GDM1 (cell line): ENCODE results near the gene NUPR2.
A peak's percentile ranks its signal among the peaks of the same experiment; 100 is the strongest.
"Not testable (repeated sequence)": the region's sequence is repeated elsewhere in the genome, so short reads cannot be mapped to it uniquely, and the experiment has no call there.

Source experiments
- DNase-seq: peaks from one replicate; lab custom pipeline; 2025; lab: John Stamatoyannopoulos, UW

NUPR2 gene, protein sequence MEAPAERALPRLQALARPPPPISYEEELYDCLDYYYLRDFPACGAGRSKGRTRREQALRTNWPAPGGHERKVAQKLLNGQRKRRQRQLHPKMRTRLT

DNA sequence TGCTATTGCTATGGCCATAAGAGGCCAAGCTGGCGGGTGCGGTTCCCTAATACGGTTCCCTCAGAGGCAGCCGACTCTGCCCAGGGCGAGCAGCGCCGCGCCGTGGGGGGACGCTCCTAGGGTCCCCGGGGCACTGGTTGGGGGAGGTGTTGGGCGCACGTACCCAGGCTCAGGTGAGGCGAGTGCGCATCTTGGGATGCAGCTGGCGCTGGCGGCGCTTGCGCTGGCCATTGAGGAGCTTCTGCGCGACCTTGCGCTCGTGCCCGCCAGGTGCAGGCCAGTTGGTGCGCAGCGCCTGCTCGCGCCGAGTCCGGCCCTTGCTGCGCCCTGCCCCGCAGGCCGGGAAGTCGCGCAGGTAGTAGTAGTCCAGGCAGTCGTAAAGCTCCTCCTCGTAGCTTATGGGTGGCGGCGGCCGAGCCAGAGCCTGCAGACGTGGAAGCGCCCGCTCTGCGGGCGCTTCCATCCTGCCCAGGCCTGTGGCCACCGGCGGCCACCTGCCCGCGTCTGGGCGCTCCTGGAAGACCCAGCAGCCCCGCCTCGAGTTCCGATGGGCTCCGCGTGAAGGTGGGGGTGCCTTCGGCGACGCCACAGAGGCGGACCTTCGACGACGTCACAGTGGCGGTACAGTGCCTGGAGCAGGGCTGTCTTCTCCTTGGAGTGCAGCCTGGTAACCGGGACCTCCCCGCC lies at the start of gene NUPR2:
Gene NUPR2 (minus strand): TSS at position 566 of the 687 bp plus-strand sequence. CDS start 103 bp downstream, at position 463.
- DNase-seq, result no peak

DNA sequence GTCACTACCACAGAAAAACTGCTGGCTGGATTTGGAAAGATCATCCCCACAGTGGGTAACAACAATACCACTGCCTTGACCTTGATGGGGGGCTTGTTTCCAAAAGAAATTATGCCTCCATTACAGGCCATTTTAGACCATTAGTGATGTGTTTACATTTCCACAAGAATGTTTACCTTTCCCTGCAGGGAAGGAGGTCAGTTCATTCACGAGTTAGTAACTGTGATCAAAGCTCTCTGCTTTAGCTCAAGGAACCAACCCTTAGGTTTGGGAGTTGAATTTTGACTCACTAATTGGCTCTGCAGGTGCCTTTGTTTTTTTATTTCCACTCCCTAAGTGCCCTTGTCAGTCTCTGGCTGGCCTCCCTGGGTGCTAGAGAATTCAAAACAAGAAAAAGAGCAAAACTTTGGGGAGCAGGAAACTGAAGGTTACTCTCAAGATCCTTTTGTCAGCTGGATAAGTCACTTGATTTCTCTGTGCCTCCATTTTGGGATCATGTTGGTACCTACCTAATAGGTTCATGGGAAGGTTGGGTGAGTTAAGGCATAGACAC lies 41.1 kb upstream of the NUPR2 start:
- DNase-seq, result no peak

DNA sequence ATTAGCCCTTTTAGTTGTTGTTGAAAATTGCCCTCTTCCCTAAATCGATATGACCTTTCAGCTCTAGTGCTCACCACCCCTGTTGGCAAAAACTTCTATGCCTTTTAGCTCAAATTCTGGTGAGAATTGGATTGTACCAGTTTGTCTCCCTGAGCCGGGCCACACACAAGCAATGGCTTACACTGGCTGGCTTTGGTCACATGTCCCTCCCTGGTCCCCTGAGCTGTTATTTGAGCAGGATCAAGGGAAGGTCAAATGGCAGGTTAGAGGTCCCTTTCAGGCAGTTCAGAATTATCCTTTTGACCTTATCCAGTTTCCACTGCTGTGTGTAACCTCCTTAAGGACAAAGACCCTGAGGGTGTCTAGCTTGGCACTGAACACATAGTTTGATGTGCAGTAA lies 14.8 kb upstream of the NUPR2 start:
- not testable (repeated sequence) for DNase-seq

DNA sequence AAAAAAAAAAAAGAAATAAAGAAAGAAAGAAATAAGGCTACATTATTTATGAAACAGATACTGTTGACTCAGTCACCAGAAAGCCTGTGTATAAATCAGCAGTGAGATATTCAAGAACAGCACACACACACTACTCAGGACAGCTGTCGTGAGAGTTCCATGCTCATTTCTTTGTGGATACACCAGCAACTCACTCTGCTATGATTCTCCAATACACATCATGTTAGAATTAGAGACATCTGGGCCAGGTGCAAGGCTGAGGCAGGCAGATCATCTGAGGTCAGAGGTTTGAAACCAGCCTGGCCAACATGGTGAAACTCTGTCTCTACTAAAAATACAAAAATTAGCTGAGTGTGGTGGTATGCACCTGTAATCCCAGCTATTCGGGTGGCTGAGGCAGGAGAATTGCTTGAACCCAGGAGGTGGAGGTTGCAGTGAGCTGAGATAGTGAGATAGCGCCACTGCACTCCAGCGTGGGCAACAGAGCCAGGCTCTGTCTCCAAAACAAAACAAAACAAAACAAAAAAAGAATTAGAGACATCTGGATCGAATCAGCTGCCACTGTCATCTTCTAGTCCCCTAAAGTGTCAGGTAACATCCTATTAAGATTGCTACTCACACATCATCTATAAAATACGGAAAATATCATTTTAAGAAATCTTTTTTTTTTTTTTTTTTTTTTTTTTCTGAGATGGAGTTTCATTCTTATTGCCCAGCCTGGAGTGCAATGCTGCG lies 11.2 kb upstream of the NUPR2 start:
- DNase-seq, result no peak

DNA sequence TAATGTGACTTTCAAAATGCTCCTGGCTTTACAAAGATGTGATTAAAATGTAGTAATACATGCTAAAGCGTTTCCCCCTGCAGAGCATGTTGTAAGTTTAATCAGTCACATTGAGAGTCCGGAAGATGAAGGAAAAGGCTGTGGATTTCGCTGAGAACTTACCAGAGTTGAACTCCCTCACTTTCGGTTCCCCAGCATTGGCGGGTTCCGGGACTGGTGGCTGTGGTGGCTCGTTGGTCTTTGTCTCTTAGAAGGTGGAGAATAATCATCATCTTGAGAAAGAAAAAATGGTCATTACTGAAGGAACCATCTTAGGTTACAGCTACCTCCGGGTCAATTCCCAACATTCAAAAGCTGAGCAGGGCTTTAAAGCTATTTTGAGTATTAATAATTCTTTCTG lies 9.6 kb upstream of the NUPR2 start:
- no peak for DNase-seq

DNA sequence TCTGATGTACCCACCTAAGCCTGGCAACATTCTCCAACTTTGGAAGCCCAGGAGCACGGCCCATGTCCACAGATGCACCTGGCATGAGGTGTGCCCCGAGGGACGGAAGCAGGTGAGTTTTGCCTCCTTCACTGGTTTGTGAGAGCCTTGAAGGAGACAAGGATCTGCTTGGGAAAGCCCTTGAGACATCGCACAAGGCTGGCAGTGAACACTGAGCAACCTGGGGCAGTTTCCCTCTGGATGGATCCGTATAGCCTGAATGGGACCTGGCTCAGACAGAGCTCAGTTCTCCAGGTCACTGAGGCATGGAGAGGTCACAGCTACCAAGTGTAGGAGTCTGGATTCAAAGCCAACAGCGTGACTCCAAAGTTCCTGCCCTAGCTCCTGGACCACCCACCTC lies 8.8 kb upstream of the NUPR2 start:
- DNase-seq, result no peak

DNA sequence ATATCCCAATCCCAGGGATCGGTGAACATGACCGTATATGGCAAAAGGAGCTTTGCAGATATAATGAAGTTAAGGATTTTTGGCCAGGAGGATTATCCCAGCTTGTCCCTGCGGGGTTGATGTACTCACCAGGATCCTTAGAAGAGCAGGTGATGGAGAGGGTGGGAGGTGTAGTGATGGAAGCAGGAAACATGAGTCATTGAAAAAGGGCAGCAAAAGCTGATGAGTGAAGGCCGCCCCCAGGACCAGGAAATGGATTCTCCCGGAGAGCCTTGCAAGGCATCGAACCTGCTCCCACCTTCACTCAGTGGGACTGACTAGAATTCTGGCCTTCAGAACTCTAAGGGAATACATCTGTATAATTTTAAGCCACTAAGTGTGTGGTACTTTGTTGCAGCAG lies 5.2 kb upstream of the NUPR2 start:
- DNase-seq, result no peak

DNA sequence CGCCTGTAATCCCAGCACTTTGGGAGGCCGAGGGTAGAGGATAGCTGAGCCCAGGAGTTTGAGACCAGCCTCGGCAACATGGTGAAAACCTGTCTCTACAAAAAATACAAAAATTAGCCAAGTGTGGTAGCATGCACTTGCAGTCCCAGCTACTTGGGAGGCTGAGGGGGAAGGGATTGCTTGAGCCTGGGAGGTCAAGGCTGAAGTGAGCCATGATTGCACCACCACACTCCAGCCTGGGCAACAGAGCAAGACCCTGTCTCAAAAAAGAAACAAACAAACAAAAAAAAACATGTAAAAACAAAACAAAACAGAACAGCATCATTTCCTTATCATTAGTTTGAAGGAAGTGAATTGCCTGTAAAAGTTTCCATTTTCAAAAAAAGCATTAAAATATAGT lies 4.0 kb downstream of the NUPR2 start:
- DNase-seq, result not testable (repeated sequence)

DNA sequence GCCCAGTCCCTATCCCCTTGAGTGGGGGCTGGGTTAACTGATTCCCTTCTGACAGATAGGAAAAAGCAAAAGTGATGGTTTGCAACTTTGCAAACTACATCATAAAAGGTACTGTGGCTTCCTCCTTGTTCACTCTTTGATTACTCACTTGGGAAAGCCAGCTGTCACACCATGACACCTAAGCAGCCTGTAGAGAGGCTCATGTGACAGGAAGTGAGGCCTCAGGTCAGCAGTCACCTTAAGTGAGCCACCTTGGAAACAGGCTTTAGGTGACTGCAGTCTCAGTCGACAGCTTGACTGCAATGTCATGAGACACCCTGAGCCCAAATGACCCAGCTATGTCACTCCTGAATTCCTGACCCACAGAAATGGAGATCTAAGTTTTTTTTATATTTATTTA lies 5.6 kb downstream of the NUPR2 start:
- no peak for DNase-seq

DNA sequence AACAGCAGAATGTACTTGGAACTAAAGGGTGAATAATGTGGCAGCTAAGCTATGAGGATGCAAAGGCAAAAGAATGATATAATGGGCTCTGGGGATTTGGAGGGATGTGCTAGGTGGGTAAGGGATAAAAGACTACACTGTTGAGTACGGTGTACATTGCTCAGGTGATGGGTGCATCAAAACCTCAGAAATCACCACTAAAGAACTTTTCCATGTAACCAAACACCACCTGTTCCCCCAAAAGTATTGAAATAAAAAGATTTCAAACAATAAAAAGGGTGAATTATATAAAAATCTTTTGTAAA lies 8.3 kb downstream of the NUPR2 start:
- no peak for DNase-seq

DNA sequence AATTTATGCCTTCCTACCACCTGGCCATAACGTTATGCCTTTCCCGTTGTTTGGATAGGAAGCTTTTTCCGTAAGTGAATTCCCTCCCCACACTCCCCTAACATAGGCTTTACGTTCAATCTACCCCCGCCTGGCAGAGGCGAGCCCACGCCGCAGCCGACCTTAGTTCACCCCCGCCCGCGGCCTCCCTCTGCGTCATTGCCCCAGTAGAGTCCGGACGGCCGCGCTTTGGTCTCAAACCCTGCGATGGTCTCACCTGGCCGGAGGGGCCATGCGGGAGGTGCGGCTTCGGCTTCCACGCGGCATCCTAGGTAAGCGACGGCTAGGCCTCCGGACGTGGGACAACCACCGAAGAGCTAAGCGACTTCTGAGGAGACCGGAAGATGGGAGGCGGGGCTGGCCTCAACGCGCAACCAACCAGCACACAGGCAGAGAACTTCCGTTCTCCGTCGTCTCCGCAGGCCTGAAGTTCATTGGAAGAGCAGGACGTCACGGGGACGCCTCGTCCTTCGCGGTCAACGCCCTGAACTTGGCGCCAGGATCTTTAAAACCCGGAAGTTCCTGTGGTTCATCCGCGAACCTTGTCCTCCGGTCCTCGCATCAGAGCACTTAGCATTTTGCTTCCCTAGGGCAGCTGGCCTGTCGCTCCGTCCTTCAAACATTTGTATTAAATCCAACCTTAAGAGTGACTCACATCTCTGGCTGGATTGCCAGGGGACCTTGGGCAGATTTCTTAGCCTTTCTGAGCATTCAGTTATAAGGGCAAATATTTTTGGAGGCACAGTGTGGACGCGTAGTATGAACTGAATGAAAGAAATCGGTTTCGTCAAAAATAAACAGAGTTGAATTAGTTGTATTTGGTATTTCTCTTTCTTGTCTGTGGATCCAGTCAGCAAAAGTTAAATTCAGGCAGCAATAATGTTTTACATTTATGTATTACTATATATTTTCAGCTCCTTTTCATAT lies 9.8 kb downstream of the NUPR2 start, which contains the start of gene CHCHD2:
Gene CHCHD2 (minus strand): TSS at position 369 of the 966 bp plus-strand sequence. CDS start 63 bp downstream, at position 306.
- DNase-seq, result peak; percentile 97

DNA sequence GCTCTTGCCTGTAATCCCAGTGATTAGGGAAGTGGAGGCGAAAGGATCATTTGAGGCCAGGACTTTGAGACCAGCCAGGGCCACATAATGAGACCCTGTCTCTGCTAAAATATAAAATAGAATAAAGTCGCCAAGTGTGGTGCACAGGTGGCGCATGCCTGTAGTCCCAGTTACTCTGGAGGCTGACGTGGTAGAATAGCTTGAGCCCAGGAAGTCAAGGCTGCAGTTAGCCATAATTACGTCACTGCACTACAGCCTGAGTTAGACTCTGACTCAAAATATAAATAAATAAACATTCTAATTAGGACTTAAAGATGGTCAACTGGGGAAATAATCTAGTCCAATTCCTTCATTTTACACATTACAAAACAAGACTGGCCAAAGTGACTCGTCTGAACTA lies 10.7 kb downstream of the NUPR2 start:
- DNase-seq, result peak; percentile 9

DNA sequence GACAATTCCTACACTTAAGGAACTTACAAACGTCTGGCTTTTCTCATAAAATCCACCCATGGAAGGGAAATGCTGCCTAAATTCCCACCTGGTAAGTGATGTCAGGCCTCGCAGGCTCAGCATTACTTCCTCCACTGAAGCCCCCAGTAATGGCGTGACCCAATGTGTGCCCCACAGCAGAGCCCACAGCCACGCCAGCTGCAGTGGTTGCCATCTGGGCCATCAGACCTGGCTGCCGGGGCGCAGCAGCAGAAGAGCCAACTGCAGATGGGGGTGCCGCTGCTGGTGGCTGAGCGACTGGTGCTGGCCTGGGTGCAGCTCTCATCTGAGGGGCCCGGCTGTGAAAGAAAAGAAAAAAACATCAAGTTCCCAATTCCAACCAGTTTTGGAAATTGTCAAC lies 12.1 kb downstream of the NUPR2 start:
- DNase-seq, result not testable (repeated sequence)

DNA sequence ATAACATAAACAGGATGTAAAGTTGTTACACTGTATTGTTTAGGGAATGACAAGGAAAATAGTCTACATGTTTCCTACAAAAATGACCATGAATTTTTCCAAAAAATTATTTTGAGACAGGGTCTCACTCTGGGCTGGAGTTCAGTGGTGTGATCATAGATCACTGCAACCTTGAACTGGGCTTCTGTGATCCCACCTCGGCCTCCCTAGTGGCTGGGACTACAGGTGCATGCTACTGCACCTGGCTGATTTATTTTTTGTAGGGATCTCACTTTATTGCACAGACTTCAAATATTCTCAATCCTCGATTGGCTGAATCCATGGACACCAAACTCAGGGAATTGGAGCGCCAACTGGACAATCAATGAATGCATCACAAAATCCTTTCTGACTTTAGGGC lies 16.6 kb downstream of the NUPR2 start:
- no peak for DNase-seq

DNA sequence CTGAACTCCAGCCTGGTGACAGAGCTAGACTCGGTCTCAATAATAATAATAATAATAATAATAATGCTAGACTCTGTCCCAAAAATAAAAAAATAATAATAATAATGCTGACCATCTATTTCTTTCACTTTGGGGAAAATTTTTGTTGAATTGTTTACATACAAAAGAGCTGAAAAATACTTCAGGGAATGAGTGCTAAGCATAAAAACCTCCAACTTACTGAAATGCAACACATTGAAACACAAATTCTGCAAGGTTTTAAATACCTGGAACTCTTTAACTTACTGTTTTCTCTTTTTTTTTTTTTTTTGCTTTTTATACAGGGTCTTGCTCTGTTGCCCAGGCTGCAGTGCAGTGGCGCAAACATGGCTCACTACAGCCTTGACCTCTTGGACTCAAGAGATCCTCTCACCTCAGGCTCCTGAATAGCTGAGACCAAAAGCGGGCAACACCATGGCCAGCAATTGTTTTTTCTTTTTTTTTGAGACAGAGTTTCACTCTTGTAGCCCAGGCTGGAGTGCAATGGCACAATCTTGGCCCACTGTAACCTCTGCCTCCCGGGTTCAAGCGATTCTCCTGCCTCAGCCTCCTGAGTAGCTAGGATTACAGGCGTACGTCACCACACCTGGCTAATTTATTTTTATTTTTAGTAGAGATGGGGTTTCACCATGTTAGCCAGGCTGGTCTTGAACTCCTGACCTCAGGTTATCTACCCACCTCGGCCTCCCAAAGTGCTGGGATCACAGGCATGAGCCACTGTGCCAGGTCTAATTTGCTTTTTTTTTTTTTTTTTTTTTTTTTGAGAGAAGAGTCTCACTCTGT lies 17.8 kb downstream of the NUPR2 start:
- not testable (repeated sequence) for DNase-seq

DNA sequence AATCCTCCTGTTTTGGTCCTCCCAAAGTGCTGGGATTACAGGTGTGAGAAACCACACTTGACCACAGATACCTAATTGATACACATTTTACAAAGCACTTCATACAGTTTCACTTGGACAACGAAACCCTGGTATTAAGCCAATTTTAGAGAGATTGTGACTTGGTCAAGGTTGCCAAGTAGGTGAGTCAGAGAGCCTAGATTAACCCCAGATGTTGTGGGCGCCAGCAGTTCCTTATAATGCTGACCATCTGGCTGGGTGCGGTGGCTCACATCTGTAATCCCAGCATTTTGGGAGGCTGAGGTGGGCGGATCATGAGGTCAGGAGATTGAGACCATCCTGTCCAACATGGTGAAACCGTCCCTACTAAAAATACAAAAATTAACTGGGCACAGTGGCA lies 18.5 kb downstream of the NUPR2 start:
- no peak for DNase-seq

DNA sequence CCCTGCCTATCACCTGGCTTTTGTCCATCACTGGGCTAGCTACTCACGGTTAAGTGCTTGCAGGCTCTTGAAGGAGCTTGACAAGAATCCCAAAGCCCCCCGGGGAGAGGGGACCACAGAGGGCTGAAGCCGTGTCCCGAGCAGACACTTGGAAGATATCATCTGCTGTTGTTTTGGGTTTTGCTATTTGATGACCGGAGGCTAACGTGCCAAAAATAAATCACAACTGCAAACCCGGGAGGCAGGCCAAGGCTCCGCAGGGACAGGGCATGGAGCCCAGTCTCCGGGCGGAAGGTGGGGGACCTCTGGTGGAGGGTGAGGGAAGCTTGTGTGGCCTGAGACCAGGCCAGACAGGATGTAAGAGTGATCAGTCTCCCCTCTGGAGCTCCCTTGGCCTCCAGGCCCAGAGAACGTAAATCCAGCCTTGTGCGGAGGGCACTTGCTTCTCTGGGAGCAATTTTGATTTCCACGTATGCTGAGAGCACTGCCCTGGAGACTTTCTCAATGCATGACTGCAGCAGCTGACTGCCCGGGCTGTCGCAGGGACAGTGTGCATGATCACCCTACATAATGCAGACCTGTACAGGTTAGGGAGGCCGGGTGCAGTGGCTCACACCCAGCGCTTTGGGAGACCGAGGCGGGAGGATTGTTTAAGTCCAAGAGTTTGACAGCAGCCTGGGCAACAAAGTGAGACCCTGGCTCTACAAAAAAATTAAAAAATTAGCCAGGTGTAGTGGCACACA lies 23.3 kb downstream of the NUPR2 start, which contains the start of gene PHKG1:
Gene PHKG1 (minus strand): TSS at position 164 of the 743 bp plus-strand sequence. CDS start 4,011 bp downstream, outside the sequence.
- no peak for DNase-seq

DNA sequence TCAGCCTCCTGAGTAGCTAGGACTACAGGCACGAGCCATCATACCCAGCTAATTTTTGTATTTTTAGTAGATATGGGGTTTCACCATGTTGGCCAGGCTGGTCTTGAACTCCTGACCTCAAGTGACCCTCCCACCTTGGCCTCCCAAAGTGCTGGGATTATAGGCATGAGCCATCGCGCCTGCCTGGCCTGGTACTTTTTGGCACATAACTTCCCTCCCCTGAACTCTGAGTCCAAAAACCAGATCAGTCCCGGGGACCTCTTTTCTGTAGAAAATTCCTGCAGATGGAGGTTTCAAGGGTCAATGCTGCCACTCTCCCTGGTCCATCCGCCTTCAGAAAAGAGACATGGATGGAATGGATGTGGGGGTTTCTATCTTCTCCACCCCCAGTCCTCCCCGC lies 23.8 kb downstream of the NUPR2 start:
- DNase-seq, result not testable (repeated sequence)

DNA sequence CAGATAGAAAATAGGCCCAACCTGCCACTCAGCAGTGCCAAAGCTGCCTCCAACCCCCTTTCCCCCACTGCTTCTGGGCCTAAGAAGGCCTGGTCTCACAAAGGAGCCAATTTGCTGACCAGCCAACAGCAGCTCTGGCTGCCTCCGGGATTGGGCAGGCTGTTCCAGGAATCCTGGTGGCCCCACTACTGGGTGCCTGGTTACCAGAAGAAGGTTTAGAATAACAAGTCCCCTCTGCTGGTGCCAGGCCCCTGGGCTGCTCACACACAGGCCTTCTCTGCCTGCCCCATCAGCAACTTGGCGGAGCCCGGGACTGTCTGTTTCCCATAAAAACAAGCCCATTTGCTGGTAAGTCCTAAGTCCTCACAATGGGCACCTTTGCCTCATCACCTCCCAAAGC lies 24.6 kb downstream of the NUPR2 start:
- DNase-seq, result no peak

DNA sequence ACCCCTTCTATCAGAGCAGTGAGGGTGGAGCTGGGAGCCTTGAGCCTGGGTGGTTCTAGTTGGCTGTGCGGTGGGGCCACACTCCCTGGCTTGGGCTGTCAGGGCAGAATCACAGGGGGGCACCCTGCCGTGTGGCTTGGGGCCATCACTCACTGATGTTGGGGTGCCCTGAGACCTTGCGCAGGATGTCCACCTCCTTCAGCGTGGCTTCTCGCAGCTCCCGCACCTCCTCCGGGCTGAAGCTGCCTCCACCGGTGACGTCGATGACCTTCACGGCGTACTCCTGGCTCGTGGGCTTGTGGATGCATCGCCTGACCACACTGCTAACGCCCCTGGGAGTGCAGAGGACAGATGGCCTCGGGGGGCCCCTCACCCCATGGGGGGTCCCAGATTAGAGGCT lies 28.8 kb downstream of the NUPR2 start:
- no peak for DNase-seq
